Hematopoietic multipotent progenitor cell treated with erythropoietin and hydrocortisone succinate and interleukin-3 and kit ligand, for 8 days (in vitro differentiated cells): ENCODE measurements around the gene OR11A1.
"Not testable (repeated sequence)": the region's sequence is repeated elsewhere in the genome, so short reads cannot be mapped to it uniquely, and the experiment has no call there.

Source experiments
- DNase-seq: peaks from one replicate; pipeline ENCODE4 v3.0.0-alpha.2; 2015

OR11A1 gene

GRCh38 chr6:29477923-29478450 lies 21.1 kb upstream of the OR11A1 start:
- peak; percentile 27 for DNase-seq

GRCh38 chr6:29474996-29475395 lies 18.1 kb upstream of the OR11A1 start:
- DNase-seq: no peak

- DNase-seq: no peak
These were observed 9.4 kb upstream of the OR11A1 start for GRCh38 chr6:29466241-29466640.

- DNase-seq: no peak
These were observed 8.9 kb upstream of the OR11A1 start for GRCh38 chr6:29465801-29466200.

GRCh38 chr6:29465279-29465678 lies 8.4 kb upstream of the OR11A1 start:
- DNase-seq: no peak

GRCh38 chr6:29462022-29462421 lies 5.2 kb upstream of the OR11A1 start:
- no peak for DNase-seq

- no peak for DNase-seq
These were observed 4.3 kb upstream of the OR11A1 start for GRCh38 chr6:29461021-29461814.

- peak; percentile 11 for DNase-seq
These were observed 5.2 kb downstream of the OR11A1 start for GRCh38 chr6:29451471-29452193.

GRCh38 chr6:29447670-29448069 lies 9.2 kb downstream of the OR11A1 start:
- DNase-seq: no peak

- DNase-seq: not testable (repeated sequence)
These were observed 12.8 kb downstream of the OR11A1 start for GRCh38 chr6:29444031-29444430.

- DNase-seq: peak; percentile 50
These were observed 14.2 kb downstream of the OR11A1 start for GRCh38 chr6:29442719-29443118.

- DNase-seq: no peak
These were observed 17.9 kb downstream of the OR11A1 start, which contains the start of gene OR10C1 for GRCh38 chr6:29439006-29439405. Gene OR10C1 (plus strand): TSS chr6:29439306. CDS start chr6:29440016, 710 bp downstream.

- DNase-seq: not testable (repeated sequence)
These were observed 20.1 kb downstream of the OR11A1 start for GRCh38 chr6:29436730-29437129.

- no peak for DNase-seq
These were observed 30.2 kb downstream of the OR11A1 start for GRCh38 chr6:29426654-29427053.

GRCh38 chr6:29425075-29425474 lies 31.8 kb downstream of the OR11A1 start:
- no peak for DNase-seq

GRCh38 chr6:29424575-29424974 lies 32.3 kb downstream of the OR11A1 start:
- DNase-seq: no peak

GRCh38 chr6:29424168-29424567 lies 32.7 kb downstream of the OR11A1 start:
- DNase-seq: no peak

GRCh38 chr6:29419516-29419915 lies 37.4 kb downstream of the OR11A1 start:
- DNase-seq: no peak

- no peak for DNase-seq
These were observed 42.3 kb downstream of the OR11A1 start, which contains the start of gene OR12D1 for GRCh38 chr6:29414588-29414987. Gene OR12D1 (plus strand): TSS chr6:29414928.

- no peak for DNase-seq
These were observed 53.1 kb downstream of the OR11A1 start for GRCh38 chr6:29403801-29404200.

- DNase-seq: no peak
These were observed 57.3 kb downstream of the OR11A1 start for GRCh38 chr6:29399525-29399924.

- no peak for DNase-seq
These were observed 61.5 kb downstream of the OR11A1 start, which contains the start of gene OR12D2 for GRCh38 chr6:29395331-29395730. Gene OR12D2 (plus strand): TSS chr6:29395631. CDS start chr6:29396700, 1,069 bp downstream.

GRCh38 chr6:29388533-29388932 lies 68.3 kb downstream of the OR11A1 start:
- DNase-seq: no peak

GRCh38 chr6:29376003-29376402 lies 80.9 kb downstream of the OR11A1 start:
- DNase-seq: peak; percentile 45
